ENCODE results near the gene USP33.

- TF ChIP-seq CTCF (IDR thresholded peaks at IDR 0.05; ENCODE audit: low read length) (no peak), EZH2 (IDR thresholded peaks at IDR 0.05; ENCODE audit: borderline replicate concordance, low read length) (no peak)
Measured at GRCh38 chr1:77671836-77672235, 87.8 kb downstream of the USP33 start.

All from OCI-LY1 (cell line).